ENCODE data around the gene SH2B2.
"Not testable (repeated sequence)": the region's sequence is repeated elsewhere in the genome, so short reads cannot be mapped to it uniquely, and the experiment has no call there.

Gene SH2B2

DNA sequence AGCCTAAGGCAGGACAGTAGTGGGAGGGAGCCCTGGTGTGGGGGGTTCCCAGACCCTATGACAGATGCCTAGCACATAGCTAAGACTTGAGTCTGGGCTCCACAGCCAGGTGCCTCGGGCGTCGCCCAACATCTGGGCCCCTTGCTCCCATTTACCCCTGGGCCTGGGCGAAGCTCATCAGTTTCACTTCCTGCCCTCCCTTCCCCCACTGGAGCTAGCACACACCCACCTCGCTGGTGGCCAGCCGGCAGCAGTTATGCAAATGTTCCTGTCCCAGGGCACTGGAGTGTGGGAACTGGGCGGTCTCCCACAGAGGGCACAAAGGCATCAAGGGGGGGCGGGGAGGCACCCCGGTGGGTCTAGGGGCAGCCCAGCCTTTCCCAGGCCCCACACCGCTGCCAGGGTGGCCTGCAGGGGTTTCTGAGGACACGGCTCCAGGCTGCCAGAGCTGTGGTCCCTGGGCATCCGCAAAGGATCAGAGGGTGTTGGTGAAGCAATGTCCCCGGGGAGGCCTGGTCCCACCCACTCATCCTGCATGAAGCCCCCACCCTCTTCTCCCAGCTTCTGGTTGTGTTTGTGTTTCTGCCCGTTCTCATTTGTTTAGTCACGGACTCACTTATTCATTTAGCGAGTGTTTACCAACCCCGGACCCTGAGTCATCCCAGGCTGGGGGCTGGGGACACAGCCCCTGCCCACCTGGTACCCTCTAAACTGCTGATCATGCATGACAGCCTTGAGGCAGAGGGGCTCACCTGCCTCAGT, 20.4 kb downstream of the SH2B2 start:
- DNase-seq (ENCODE audit: low read depth), result no peak

DNA sequence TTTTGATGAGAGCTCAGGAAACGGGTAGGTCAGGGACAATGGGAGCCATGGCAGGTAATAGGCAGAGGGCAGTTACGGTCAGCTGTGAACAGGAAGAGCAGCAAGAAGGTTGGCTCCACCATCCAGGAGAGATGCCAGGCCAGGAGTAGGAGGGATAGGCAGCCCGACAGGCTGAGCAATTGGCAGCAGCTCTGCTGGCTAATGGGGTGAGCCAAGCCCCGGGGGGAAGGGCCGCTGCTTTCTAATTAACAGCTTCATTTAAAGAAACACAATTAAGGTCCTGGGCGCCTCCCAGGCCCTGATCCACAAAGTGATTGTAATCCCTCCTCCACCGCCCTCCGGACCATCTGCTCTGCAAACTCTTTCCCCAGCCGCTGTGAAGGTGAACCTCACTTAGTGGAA, 23.7 kb downstream of the SH2B2 start:
- no peak for DNase-seq (ENCODE audit: low read depth)

GRCh38 chr7:102312317-102312716, 25.6 kb downstream of the SH2B2 start:
- no peak for DNase-seq (ENCODE audit: low read depth)

DNA sequence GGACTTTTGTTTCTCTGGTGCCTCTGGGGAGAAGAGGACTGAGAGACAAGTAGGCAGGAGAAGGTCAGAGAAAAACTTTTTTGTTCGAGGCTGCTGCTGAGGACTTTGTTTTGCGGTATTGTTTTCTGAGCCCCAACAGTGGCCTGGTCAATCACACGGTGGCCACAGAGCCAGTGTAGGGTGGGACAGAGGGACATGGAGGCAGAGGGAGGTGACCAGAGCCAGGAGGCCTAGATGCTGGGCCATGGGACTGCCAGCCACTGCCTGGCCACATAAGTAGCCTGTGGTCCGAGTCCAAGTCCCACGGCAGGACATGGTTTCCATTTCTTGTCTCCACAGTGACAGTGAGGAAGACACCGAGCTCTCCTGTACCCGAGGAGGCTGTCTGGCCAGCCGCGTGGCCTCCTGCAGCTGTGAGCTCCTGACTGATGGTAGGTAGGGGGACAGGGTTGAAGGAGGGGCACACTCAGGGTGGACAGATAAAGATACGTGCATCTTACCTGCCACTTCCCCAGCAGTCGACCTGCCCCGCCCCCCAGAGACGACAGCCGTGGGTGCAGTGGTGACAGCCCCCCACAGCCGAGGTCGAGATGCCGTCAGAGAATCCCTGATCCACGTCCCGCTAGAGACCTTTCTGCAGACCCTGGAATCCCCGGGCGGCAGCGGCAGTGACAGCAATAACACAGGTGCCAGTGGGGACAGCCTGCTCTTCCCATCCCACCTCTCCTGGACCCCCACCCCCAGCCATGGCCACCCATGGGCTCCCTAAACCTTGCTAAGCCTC, 27.5 kb downstream of the SH2B2 start:
- DNase-seq (ENCODE audit: low read depth), result no peak

DNA sequence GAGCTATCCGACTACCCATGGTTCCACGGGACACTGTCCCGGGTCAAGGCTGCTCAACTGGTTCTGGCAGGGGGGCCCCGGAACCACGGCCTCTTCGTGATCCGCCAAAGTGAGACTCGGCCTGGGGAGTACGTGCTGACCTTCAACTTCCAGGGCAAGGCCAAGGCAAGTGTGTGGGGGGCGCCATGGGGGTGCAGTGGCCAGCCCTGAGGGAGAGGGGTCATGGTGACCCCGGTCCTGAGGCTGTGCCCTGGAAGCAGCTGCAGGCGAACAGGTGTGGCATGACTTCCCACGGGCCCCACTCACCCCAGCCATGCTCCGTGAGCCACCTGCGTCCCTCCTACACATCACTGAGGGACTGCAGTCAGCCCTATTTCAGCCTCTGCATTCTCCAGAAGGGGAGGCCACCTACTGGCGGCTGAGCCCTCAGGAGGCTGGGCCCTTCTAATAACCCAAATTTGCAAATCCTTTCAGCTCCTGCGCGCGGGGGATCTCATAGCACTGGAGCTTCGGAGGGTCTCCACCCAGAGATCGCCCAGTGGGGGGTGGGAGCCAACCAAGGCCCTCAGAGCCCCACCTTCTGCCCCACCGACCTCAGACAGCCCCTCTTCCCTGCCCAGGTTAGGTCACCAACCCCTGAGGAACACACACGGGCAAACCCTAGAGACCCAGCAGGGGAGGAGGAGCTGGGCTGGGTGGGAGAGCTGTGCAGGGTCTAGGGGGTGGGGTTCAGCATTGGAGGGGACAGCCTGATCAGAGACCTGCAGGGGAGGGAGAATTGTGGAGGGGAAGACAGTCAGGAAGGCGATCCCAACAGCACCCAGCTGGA, 30.8 kb downstream of the SH2B2 start:
- DNase-seq (ENCODE audit: low read depth), result no peak

GRCh38 chr7:102318482-102318971, 31.9 kb downstream of the SH2B2 start:
- DNase-seq (ENCODE audit: low read depth), result no peak

DNA sequence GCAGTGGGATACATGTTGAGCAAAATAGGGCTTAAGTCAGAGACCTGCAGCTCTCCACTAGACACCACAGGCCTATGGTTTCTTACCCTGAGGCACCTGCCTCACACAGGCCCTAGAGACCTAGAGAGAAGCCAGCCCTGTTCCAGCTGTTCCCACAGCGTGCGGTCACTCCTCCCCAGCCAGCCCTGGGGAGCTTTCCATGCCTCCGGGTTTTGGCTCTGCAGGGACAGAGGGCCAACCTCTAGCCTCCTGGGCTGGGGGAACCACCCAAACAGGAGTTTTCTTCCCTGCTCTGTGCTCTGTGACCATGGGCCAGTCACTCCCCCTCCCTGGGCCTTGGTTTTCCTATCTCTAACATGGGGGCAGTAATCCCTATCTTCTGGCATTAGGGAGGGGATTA, 33.0 kb downstream of the SH2B2 start:
- DNase-seq (ENCODE audit: low read depth), result no peak

DNA sequence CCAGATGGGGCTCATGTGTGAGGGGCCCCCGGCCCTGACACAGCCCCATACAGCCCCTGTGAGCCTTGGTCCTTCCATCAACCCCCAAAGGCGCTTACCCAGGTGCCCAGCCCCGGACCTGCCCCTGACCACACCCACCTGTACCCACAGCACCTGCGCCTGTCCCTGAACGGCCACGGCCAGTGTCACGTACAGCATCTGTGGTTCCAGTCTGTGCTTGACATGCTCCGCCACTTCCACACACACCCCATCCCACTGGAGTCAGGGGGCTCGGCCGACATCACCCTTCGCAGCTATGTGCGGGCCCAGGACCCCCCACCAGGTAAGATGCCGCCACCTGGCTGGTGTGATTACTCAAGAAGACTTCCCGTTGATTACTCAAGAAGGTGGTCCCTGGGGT, 33.5 kb downstream of the SH2B2 start:
- DNase-seq (ENCODE audit: low read depth), result no peak

DNA sequence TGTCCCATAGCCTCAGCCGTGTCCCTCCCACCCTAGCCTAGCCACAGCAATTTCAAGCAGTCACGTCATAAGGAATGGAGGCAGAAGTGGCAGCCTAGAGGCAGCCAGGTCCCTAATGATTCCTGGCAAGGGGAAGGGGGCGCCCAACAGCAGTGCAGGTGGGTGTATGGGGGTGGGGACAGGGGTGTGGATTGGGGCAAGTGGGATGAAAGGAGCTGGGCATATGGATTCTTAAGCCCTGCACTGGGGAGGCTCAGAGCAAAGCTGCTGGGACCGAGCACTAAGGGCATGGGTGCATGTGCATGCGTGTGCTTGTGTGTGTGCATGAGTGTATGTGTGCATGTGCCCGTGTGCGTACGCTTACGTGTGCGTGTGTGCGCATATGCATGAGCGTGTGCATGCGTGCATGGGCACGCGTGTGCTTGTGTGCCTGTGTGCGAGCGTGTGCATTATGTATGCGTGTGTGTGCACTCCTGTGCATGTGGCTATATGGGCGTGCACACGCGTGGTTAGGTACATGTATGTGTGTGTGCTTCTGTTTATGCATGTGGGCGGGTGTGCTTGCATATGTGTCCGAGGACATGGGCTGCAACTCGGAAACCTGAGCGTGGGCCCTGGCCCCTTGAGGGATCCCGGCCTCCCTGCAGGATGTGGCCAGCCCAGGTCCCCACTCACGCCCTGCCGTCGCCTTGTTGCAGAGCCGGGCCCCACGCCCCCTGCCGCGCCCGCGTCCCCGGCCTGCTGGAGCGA, 34.1 kb downstream of the SH2B2 start:
- no peak for DNase-seq (ENCODE audit: low read depth)

DNA sequence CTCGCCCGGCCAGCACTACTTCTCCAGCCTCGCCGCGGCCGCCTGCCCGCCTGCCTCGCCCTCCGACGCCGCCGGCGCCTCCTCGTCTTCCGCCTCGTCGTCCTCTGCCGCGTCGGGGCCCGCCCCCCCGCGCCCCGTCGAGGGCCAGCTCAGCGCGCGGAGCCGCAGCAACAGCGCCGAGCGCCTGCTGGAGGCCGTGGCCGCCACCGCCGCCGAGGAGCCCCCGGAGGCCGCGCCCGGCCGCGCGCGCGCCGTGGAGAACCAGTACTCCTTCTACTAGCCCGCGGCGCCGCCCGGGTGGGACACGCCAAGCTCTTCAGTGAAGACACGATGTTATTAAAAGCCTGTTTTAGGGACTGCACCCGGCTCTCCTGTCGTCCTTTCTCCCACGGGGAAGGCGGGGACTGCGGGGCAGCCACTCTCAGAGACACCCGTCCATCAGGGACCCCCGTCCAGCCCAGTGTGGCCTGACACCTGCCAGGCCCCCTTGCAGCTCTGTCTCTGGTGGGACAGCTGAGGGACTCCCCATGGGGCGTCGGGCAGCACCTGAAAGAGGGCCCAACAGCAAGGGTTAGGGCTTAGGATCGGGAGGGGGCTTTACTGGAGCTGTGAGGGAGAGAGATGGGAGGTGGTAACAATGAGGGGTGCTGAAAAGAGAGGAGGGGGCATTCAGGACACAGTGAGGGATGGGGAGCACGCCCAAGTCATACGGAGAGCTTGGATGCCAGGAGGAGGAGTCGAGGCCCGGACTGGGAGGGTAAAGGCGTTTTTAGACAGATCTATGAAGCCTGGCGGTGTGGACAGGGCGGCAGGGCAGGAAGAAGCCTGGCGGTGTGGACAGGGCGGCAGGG, 34.9 kb downstream of the SH2B2 start:
- DNase-seq (ENCODE audit: low read depth), result no peak

GRCh38 chr7:102322202-102322715, 35.6 kb downstream of the SH2B2 start:
- no peak for DNase-seq (ENCODE audit: low read depth)

GRCh38 chr7:102323914-102324195, 37.2 kb downstream of the SH2B2 start:
- no peak for DNase-seq (ENCODE audit: low read depth)

- DNase-seq (ENCODE audit: low read depth), result not testable (repeated sequence)
Observed at GRCh38 chr7:102325106-102325505, 38.4 kb downstream of the SH2B2 start.

- no peak for DNase-seq (ENCODE audit: low read depth)
Observed at GRCh38 chr7:102326157-102326889, 39.7 kb downstream of the SH2B2 start.

GRCh38 chr7:102327183-102327582, 40.5 kb downstream of the SH2B2 start:
- DNase-seq (ENCODE audit: low read depth), result not testable (repeated sequence)

DNA sequence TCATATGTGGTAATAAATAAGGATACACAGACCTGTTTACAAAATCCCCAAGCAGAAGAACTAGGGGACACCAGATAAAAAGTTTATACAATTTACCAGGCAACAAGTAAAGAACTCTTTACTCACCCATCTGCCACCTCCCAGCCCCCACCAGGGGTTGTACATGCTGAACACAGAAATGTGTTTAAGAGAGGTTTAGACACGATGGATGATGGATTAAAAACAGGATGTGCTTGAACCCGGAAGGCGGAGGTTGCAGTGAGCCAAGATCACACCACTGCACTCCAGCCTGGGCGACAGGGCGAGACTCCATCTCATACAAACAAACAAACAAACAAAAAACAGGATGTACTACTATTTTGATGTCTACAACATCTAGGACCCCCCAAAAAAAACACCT, 42.2 kb downstream of the SH2B2 start:
- not testable (repeated sequence) for DNase-seq (ENCODE audit: low read depth)

DNA sequence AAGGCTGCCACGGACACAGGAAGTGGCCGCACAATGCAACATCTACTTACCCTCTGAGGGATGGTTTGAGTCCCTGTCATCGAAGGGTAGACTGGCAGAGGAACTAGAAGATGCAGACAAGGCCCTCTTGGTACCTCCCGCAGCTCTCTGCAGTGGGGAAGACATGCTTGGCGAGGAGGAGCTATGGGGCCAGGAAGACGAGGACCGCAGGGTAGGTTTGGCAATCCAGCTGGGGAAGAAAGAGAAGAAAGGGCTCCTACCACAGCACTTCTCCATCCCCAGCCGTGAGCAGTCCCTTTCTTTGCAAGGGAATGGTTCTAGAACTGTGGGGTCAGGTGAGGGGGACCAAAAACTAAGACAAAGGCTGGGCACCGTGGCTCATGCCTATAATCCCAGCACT, 42.7 kb downstream of the SH2B2 start:
- not testable (repeated sequence) for DNase-seq (ENCODE audit: low read depth)

- not testable (repeated sequence) for DNase-seq (ENCODE audit: low read depth)
Observed at GRCh38 chr7:102330666-102331460, 44.2 kb downstream of the SH2B2 start.

DNA sequence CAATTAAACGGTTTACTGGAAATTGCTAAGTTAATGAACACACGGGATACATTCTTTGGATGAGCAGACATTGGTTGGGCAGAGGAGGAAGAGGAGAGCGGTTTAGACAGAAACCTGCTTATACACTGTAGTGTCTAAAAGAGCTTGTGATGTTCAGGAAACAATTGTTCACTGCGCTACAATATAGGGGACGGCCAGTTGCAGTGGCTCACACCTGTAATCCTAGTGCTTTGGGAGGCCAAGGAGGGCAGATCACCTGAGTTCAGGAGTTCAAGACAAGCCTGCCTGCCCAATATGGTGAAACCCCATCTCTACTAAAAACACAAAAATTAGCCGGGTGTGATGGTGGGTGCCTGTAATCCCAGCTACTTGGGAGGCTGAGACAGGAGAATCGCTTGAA, 48.9 kb downstream of the SH2B2 start:
- DNase-seq (ENCODE audit: low read depth), result not testable (repeated sequence)

Measured in stimulated activated CD4-positive, alpha-beta T cell treated with anti-CD3 and anti-CD28 coated beads, Interleukin-2, amount 100 ng/mL, for 4 hours (primary cell).